GM19372 (cell line): Measurements from ENCODE around the gene ACACA.
"Not testable (repeated sequence)": the region's sequence is repeated elsewhere in the genome, so short reads cannot be mapped to it uniquely, and the experiment has no call there.

Experiments
- ATAC-seq: cut with Tn5 transposase; IDR thresholded peaks from one replicate; pipeline ENCODE4 v1.9.1; 2021; ENCODE audit warnings: mild to moderate bottlenecking, low read depth, moderate library complexity; ENCODE audit not compliant: unreplicated experiment

The ACACA gene

DNA sequence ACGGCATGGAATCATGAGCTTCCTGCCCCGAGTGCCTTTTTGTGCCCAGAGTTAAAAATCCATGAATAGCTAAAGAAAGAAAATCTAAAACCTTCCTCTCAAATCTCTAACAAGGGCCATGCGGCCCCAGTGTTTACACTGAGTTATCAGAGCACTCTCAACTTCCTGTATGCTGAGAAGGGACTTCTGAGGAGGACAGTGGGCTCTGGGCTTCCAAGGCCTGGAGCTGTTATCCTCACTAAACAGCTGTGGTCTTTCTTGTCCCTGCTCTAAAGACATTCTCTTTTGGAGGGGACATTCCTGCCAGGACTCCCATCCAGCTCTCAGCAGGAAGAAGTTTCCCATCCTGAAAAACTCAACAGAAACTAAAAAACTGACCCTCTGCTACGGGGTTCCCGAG lies 322.3 kb downstream of the ACACA start:
- no peak for ATAC-seq

DNA sequence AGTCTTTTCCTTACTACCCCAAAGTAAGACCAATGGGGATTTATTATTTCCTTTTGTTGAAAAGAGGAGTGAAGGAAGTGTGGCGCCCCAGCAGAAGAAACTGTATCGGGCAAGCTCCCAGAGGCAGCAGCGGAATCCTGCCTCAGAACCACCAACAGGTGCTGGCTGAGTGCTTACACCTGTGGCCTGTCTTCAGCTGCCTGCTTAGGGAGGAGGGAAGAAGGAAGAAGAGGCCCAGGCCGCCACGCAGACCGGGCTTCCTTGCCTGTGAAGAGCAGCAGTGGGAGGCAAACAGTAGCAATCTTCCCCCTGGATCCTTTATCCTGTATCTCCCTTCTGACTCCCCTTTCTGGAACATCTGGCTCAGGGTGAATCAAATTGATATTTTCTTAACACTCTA lies 323.2 kb downstream of the ACACA start:
- no peak for ATAC-seq

DNA sequence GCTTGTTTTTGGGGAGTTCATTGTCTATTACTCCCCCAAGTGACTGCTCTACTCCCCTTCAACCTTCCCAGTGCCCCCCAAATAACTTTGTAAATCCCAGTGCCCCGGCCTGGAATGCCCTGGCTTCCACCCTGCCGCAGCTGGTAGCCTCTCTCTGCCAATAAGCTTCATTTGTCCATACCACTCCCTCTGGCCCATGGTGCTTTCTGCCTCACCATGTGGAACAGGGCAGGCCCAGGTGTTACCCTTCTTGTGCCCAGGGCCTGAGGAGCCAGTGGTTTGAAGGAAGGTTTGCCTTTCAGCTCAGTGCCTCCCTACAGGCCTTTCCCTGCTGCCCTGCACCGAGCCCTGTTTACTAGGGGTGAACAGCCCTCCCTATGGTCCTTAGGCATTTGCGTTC lies 323.7 kb downstream of the ACACA start:
- ATAC-seq = no peak

DNA sequence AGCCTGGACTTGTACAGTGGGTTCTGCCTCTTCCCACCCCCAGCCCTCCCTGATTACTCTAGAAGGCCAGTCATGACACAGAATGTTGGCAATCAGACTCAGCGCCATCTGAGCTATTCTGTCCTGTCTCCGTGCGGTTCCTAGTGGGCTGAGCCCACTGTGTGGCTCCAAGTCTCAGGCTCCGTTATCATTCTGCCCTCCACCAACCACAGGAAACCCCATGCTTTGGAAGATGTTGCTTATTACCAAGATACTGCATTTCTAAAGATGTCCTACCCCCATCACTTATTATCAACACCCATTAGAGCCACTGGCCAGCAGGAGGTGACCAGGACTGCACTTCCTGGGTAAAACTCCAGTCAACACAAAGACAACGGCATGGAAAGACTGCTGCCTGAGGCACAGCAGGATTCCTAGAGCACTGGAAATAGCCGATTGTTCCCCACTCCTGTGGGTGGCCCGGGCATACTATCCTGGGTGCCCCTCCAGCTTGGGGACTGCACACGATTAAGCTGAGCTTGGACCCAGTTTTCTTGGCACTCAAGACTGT lies 324.2 kb downstream of the ACACA start:
- no peak for ATAC-seq

DNA sequence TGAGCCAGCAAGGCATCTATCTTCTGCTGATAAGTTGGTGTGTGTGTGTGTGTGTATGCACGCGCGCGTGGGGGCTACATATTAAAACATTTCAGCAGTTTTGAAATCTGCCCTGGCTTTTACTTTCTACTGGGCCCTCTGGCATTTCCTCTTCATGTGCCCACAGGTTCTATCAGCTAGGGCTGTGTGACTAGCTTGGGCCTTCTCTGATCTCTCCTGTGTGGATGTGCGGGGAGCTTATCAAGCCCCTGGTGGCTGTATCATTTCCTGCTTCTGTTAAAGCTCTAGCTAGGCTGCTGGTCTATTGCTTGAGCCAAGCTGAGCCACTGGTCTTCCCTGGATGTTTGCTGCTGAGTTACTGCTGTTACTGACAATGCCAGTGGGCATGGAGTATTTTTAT lies 325.3 kb downstream of the ACACA start:
- ATAC-seq = no peak

DNA sequence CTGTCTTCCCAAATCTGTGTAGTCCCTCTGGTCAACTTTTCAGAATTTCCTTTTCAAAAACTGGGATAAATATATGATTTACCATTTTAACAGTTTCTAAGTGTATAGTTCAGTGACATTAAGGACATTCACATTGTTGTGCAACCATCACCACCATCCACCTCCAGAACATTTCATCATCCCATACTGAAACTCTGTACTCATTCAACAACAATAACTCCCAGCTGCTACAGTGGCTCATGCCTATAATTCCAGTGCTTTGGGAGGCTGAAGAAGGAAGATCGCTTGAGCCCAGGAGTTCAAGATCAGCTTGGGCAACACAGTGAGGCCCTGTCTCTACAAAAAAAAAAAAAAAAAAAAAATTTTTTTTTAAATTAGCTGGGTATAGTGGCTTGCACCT lies 326.9 kb downstream of the ACACA start:
- no peak for ATAC-seq

DNA sequence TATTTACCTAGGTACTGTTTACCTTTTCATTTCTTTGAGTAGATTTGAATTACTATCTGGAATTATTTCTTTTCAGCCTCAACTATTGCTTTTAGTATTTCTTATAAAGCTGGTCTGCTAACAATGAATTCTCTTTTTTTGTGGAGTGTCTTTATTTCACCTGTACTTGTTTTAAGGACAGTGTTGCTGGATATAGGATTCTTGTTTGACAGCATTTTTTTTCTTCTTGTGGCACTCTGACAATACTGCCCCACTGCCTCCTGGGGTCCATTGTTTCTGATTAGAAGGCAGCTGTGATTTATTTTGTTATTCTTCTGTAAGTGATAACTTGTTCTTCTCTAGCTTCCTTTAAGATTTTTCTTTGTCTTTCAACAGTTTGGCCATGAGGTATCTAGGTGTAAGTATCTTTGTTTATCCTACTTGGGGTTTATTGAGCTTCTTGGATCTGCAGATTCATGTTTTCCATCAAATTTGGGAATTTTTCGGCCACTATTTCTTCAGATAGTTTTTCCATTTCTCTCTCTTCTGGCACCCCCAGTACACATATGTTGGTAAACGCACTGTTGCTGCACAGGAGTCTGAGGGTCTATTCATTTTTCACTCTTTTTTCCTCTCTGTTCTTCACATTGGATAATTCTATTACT lies 327.4 kb downstream of the ACACA start:
- ATAC-seq = no peak

DNA sequence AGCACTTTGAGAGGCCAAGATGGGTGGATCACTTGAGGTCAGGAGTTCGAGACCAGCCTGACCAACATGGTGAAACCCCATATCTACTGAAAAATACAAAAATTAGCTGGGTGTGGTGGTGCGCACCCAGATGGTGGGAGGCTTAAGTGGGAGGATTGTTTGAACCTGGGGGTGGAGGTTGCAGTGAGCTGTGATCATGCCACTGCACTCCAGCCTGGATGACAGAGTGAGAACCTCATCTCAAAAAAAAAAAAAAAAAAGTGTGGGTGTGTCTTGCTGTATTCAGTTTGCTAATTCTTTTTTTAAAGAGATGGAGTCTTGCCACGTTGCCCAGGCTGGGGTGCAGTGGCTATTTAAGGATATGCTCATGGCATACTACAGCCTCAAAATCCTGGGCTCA lies 333.2 kb downstream of the ACACA start:
- ATAC-seq = not testable (repeated sequence)

DNA sequence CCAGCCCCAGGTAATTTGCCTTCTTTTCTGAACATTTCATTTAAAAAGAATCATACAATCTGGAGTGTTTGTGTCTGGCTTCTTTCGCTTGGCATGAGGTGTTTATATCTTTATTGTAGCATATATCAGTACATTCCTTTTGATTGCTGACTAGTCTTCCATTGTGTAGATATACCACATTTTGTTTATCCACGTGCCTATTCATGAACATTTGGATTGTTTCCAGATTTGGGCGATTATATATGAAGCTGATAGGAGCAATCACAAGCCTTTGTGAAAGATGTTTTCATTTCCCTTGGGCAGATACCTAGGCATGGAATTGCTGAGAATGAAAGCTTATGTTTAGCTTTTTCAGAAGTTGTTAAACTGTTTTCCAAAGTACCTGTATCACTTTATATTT lies 337.5 kb downstream of the ACACA start:
- no peak for ATAC-seq

DNA sequence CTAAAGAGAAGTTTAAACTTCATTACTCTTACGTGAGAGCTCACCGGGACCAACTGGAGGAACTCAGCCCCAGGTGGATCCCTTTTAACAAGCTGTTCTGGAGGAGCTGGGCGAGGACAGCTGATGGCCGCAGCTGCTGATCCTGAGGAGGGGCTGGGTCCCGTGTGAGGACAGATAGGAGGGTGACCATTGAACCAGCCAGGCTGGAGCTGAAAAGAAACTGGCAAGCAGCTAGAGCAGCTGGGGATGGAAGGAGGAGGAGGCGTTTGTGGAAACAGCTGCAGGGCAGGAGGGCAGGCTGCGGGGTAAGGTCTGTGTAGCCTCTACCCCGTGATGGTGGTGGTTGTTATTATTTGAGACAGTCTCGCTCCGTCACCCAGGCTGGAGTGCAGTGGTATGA lies 338.4 kb downstream of the ACACA start:
- ATAC-seq = no peak

DNA sequence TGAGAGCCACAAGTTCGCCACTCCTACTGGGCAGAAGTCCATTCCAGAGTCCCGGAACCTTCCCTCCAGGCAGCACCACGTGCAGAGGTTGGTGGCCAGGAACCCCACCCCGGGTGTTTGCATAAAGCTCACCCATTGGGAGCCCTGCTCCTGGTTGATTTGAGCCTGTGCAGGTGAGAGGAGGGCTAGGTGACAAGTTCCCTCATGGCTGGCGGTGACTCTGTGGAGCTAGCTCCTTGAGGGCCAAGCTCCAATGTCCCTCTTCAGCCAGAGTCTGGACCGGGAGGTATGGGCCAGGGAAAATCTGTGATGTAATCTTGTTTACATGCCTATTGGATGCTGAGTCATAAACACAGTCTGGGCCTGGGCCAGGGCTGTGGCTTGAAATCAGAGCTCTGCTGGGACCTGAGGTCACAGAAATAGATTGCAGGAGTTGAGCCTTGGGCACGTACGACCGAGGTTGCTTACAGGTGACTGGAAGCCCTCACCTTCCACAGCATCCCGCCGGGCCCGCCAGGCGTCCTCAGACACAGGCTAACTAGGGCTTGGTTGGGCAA lies 339.0 kb downstream of the ACACA start:
- ATAC-seq = no peak

DNA sequence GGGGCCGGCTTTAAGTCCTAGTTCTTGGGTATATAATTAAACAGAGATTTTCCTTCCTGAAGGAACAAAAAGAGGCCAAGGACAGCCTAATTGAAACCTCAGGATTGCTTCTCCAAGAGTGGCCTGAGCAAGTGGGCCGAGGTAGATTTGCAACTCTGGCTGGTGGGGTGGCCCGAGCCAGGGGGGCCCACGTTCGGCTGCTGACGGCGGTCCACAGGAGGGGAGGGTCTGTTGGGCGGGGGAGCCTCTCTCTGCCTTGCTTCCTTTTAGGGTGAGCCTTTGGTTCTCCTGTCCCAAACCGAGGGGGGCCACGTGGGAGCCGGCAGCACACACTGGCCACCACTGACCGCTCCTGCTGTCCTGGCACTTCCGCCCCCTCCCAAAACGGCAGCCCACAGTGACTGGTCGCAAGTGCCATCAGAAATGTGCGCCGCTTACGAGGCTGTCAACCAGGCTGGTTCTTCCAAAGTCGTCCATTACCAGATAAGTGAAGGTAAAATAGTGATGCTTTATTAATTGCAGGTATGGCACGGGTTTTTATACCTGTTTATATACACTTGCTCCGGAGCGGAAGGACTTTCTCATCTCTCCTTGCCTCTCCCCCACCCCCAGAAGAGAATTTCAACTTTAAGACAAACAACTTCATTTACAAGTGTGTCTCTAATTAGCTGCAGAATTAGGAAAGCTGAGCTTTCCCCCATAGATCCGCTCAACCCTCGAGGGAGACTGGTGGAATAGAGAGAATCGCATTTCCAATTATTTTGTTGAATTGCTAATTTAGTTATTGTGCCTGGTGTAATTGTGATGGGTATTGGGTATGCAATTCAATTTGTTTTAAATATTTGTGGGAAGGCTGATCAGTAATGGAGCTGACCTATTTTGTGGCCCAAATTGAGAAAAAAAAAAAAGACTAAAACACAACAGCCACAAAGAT lies 340.0 kb downstream of the ACACA start:
- no peak for ATAC-seq

DNA sequence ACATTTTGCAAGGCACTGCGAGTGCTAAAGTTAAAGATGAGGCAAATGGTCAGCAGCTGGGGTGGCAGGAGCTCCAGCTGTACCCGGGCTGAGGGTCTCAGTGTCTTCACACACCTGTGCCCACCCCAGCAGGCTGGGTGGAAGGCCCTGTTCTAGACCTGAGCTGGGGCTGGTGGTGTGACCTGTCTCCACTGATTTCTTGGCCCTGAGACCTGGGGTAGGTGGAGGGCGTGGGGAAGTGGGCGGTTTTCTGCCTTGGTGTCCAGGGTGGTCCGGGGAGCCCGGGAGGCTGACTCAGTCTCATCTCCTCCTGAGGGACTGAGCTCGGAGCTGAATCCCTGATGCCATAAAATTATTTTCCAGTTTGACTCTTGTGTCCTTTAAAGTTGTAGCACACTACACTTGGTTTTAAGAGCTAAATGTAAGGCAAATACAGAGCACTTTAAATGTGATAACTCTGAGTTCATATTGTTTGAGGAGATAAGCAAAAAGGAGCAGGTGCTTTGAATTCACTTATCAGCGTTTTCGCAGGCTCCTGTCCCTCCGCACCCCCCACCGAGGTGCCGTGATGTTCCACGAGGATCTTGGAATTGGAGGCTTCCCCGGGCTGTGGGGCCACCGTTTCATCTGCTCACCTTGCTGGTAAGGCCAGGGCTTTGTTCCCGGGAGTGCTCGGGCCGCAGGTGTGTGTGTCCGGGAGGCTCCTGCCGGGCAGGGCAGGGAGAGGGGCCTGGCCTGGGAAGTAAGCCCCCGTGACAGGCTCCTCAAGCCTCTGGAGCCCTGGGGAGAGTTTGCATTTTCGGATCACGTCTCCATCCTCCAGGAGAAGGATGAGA lies 340.9 kb downstream of the ACACA start:
- ATAC-seq = no peak

DNA sequence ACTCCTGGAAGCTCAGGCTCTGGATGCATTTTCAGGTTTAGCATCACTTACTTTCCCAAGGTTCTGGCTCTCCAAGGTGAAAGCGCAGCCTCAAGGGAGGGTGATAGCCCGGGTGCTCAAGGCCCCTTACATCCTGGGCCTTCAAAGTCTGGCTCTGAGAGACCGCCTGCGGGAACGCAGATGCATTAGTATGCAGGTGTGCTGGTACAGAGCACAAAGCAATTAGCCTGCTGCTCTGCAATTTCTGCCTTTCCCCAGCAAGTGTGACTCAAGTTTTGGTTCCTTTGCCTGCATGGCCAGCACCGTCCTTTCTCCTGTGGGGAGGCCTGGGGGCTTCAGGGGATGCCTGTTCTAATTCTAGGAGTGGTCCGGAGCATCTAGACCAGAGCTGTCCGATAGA lies 341.7 kb downstream of the ACACA start:
- ATAC-seq = no peak

DNA sequence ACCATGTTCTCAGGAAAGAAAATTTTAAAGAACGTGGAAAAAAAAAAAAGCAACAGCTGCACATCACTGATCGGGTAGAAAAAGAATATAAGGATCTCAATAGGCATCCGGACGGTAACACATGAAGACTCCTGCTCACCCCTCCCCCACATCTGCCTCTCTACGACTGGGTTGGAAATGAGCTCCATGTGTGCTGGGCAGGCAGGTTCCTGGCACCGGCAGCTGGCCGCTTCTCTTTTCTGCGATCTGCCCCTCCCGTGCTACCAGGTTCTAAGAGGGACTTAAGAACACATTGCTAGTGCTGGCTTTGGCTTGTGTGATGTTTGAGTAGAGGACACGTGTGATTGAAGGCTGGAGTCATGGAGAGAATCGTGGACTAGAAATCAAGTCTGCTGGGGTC lies 342.4 kb downstream of the ACACA start:
- ATAC-seq = no peak

DNA sequence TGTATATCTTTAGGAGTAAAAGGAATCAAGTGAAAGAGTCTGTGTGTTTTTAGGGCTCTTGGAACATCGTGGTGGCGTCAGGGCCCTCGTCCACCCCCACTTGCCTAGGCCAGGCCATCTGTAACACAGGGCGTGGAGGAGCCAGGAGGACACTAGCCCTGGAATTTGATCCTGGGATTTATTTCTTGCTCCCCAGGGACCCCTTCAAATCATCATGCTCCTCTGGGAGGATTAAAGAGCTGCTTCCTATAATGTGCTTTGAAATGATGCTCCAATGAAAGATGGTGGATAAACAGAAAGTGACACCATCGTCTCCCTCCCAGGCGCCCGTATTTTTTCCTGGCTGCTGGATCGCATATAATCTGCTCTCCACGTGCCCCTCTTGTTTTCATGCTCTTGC lies 344.6 kb downstream of the ACACA start:
- ATAC-seq = no peak

DNA sequence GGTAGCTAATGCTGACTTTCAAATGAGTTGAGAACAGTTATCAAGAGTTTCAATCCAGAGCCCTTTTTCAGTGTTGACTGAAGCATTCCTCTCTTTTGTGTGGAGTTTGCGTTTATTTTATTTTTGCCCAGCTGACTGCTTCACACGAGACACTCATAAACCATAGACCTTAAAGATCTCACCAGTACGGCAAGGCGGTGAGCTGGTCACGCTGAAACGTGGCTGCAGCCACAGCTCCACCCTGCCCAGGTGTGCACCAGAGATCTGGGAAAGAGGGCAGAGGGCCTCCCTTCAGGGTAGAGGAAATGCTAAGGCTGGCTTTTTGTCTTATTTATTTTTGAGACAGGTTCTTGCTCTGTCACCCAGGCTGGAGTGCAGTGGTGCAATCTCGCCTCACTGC lies 345.7 kb downstream of the ACACA start:
- ATAC-seq = no peak

DNA sequence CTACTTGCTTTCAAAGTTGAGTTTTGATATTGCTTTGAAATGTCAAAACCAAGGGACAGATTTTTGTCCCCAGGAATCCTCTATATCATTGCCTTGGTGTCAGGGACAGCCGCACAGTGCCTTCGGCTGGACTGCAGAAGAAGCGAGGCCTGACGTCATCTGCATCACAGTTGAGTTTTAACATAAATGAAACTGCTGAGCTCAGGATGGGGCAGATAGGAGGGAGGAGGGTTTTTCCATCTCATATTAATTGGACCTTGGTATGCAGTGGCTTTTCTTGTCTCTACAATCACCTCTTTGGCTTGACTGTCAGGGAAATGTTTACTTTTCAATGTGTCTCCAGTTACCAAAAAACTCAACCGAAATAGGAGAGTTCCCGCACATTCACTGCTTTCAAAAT lies 346.5 kb downstream of the ACACA start:
- no peak for ATAC-seq

DNA sequence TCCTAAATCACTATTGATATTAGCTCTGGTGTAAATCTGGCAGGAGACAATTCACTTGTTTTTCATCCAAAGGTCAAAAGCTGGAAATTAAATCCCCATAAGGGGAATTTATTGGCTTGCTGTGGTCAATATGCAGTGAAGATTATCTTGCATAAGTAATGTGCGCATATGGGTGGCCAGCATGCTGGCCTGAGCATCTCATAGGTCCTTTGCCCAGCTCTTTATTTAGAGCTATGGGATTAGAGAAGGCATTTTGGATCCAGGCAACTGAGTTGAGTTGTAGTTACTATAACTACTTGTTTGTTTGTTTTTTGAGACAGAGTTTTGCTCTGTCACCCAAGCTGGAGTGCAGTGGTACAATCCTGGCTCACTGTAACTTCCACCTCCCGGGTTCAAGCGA lies 347.1 kb downstream of the ACACA start:
- no peak for ATAC-seq

DNA sequence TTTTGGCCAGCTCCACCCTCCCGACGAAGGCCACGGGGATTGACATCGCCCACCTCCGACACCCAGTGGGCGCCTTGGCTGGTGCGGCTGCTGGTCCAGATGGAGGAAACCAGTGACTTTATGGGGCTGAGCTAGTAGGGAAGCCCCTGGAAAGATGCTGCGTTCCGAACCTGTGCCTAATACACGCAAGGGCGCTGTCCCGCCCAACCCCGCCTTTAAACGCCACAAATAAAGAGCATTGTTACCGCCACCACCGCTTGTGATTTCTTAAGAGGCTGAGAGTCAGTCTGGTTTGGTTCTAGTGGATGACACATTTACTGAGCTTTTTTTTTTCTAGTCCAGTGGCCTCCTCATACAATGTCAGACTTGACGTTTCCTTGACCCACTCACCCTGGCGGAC lies 350.0 kb downstream of the ACACA start:
- ATAC-seq = no peak

DNA sequence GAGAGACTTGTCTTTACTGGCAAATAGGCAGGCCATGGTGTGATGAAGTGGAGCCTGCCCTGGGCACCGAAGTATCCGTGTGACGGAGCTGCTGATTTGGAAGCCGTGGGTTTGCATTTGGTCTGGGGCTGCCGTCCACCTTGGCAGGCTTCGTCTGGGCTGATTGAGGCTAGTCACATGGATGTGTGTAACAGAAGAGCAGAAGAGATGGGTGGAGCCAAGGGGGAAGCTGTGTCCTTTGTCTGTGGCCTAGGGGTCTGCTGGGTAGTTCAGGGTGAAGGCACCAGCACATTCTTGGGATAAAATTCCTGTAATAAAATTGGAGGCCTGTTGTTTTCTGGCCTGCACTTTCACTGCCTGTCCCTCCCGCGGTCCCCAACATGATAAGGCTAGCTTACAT lies 351.7 kb downstream of the ACACA start:
- ATAC-seq = no peak
